CD4-positive, alpha-beta T cell treated with Interleukin-17A for 1 hour (primary cell): ENCODE data around the gene EBNA1BP2.
"Not testable (repeated sequence)": the region's sequence is repeated elsewhere in the genome, so short reads cannot be mapped to it uniquely, and the experiment has no call there.

Experiments used
- DNase-seq: peaks from one replicate; pipeline ENCODE4 v3.0.0-alpha.2; 2020

Gene EBNA1BP2

DNA sequence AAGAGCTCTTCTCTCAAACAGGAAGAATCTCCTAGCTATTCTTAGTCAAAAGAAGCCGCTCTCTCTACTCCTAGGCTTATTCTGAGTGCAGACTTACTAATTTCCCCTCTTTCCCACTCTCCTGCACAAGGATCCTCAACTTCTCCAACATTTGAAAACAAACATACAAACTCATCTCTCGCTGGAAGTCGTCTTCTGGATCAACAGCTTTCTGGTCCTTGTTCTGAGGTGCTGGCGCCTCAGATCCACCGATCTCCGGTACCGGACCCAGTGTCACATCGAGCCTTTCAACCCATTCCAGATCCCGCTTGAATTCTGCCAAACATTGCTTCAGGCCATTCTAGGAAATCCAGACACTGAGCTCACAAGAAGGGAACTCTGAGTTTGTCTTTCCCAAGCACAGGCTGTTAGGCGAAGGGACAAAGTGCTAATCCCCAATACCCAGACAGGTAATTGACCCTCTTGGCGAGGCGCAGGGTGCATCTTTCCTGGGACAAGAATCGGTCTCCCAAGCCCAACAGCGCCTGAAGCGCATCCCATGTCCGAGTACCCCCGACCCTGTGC lies 696 bp downstream of the EBNA1BP2 start:
- no peak for DNase-seq

- DNase-seq, result no peak
Measured at GRCh38 chr1:43165765-43166164, 6.3 kb downstream of the EBNA1BP2 start.

- DNase-seq, result no peak
Measured at GRCh38 chr1:43165162-43165561, 6.9 kb downstream of the EBNA1BP2 start.

GRCh38 chr1:43156026-43156425 lies 16.1 kb downstream of the EBNA1BP2 start:
- DNase-seq, result no peak

- no peak for DNase-seq
Measured at GRCh38 chr1:43153443-43153842, 18.6 kb downstream of the EBNA1BP2 start.

DNA sequence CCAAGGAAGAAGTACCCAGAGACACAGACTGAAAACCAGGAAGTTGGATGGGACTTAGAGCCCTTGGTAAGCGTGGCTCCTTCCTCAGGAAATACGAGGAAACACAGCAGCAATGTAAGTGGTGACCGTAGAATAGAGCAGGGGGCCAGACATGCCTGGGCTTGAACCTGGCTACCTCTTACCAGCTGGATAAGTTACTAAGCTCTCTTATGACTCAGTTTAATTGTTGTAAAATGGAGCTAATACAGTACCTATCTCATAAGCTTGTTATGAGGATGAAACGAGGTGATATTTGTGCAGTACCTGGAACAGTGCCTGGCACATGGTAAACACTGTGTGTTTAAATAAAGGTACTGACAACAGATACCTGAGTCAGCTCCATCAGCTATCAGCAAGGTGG lies 19.2 kb downstream of the EBNA1BP2 start:
- no peak for DNase-seq

DNA sequence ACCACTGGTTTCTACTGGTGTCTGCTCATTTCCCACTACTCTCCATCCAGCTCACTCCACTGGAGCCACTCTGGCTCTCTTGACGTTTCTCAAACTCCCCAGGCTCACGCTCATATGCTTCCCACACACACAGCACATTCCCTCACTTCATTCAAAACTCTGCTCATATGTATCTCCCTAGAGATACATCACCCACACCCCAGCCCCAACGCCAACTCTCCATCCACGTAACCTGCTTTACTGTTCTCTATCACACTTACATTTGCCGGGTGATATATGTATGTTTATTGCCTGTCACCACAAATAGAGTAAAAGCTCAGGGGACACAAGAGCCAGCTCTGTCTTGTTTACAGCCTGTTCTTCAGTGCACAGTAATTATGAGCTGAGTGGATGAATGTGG lies 22.2 kb downstream of the EBNA1BP2 start:
- no peak for DNase-seq

- DNase-seq, result peak; percentile 6
Measured at GRCh38 chr1:43147625-43148327, 24.3 kb downstream of the EBNA1BP2 start.

DNA sequence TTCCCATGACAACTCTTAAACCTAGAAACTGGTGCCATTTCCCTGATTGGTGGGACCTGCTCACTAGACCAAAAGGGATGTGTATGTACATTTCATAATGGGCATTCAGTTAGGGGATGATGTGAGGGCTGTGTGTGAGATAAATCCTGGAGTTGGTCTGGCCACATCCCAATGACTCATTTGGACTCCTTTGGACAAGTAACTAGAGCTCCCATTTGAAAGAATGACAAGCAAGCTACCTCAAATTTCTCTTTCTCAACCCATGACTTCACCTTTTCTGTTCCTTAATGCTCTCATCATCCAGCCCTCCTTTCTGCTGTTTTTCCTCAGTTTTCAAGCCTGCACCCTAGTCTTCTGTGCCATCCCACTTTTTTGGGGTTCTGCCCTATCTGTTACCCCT lies 27.9 kb downstream of the EBNA1BP2 start:
- DNase-seq, result no peak

DNA sequence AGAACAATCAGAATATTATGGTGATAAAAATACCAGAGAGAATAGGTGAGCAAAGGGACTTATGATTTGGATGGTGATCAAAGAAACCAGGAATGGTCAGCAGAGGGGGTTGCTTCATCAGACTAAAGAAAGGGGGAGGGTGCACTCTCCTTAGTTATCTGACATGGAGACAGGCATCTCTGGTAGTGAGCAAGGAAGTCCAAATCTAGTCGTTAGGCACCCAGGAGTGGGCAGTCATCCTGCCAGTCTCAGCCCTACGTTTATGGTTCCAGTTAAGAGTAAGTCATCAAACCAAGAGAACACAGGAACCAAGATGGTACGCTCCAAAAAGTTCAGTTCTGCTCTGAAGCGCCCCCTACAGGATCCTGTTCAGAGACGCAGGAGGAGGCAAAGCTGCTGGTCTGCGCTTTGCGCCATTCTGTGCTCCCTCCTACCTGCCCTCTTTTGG lies 28.6 kb downstream of the EBNA1BP2 start:
- DNase-seq, result no peak

- DNase-seq, result no peak
Measured at GRCh38 chr1:43140583-43140982, 31.5 kb downstream of the EBNA1BP2 start.

GRCh38 chr1:43140010-43140409 lies 32.1 kb downstream of the EBNA1BP2 start:
- DNase-seq, result no peak

GRCh38 chr1:43139295-43139694 lies 32.8 kb downstream of the EBNA1BP2 start:
- DNase-seq, result not testable (repeated sequence)

DNA sequence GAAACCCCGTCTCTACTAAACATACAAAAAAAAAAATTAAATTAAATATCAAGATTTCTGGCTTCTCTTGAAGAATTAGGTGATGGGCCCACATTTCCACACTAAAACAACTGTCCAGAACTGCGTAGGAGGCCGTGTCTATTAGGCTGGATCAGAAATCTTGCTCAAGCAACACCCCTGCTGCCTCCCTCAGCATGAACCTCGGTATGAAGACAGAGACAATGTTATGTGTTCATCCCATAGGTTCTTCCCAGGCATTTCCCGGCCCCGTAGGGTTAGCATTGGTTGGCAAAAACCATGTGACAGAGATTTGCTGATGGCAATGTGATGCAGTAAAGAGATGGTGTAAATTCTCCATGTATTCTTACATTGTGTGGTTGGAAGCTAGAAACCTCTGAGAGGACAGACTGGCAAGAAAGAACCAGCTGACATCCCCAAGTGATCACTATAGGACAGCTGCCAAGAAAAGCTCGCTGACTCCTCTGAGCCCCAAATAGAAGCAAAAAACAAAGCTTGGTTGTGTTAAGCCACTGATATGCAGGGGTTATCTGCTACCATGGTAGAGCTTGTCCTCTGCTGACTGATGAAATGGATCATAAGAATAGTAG lies 34.5 kb downstream of the EBNA1BP2 start:
- DNase-seq, result no peak

DNA sequence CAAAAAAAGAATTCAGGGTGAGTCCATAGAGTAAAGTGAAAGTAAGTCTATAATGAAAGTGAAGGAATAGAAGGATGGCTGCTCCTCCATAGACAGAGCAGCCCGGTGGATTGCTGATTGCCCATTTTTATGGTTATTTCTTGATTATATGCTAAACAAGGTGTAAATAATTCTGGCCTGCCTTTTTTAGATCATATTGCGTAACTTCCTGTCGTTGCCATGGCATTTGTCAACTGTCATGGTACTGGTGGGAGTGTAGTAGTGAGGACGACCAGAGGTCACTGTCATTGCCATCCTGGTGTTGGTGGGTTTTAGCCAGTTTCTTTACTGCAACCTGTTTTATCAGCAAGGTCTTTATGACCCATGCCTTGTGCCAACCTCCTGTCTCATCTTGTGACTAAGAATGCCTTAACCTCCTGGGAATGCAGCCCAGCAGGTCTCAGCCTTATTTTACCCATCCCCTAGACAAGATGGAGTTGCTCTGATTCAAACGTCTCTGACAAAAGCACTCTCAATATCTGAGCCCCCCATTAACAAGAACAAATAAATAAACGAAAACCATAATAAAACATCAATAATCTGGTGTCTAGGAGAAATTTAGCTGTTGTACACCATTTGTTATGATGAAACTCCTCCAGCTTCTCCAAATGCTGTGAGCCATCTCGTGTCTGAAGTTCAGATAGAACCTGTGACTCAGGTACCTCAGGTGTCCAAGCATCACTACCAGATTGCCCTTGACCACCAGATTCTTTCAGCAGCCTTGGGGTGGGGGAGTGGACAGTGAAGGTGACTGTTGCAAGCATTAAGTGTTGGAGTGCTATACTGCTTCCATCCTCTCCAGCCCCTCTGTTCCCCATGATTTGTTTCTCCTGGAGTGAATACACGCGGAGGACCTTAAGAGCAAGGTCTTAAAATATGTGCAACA lies 36.0 kb downstream of the EBNA1BP2 start:
- no peak for DNase-seq

DNA sequence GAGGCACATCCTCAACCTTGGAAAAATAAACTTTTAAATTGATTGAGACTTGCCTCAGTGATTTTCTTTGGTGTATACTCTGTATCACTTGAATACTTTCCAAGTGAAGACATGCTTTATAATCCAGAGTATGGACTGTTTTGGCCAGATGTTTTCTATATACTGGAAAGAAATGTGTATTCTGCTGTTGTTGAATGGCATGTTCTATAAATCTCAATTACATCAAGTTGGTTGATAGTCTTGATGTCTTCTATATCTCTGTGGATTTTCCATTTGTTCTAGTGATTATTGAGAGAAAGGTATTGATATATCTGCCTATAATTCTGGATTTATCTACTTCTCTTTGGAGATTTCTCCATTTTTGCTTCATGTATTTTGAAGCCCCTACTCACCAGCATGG lies 37.5 kb downstream of the EBNA1BP2 start:
- no peak for DNase-seq

GRCh38 chr1:43134068-43134467 lies 38.0 kb downstream of the EBNA1BP2 start:
- DNase-seq, result no peak

- no peak for DNase-seq
Measured at GRCh38 chr1:43129426-43129825, 42.7 kb downstream of the EBNA1BP2 start.

DNA sequence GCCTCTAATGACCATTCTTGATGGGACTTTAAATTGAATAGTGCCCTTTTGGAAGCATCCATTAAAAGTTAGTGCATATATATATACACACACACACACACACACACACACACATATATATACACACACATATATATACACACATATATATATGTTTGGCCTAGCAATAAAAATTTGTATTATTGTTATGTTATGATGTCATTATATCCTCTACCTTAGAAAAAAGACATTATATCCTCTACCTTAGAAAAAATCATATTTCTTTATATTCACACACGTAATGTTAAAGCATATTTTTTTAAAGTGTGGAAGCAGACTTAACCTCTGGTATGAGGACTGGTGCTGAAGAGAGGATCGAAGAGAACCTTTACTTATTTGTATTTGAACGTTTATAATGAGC lies 43.3 kb downstream of the EBNA1BP2 start:
- no peak for DNase-seq

- no peak for DNase-seq
Measured at GRCh38 chr1:43123031-43123430, 49.1 kb downstream of the EBNA1BP2 start.

DNA sequence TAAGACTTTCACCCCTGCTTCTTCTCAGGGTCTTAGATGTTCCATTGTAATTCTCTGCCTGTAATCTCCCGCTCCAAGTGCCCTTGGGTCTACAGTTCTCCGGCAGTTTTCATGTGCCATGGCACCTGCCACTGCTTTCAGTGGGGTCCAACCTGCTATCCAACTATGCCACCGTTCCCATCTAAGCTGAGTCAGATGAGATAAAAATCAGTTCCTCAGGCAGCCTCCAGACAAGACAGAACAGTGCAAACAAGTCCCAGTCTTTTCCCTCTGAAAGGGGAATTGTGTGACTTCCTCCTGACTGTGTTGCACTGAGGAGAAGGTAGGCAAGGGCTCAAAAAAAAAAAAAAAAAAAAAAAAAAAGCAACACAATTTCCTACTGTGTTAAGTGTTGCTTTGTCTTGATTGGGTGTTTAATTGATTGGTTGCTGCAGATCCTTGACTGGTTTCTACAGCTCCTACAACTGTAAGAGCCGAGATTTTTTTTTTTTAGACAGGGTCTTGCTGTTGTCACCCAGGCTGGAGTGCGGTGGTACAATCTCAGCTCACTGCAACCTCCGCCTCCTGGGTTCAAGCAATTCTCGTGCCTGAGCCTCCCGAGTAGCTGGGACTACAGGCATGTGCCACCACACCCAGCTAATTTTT lies 50.7 kb downstream of the EBNA1BP2 start:
- DNase-seq, result no peak

GRCh38 chr1:43119928-43120586 lies 52.0 kb downstream of the EBNA1BP2 start:
- DNase-seq, result not testable (repeated sequence)
